ENCODE results near the gene NTPCR.

DNA sequence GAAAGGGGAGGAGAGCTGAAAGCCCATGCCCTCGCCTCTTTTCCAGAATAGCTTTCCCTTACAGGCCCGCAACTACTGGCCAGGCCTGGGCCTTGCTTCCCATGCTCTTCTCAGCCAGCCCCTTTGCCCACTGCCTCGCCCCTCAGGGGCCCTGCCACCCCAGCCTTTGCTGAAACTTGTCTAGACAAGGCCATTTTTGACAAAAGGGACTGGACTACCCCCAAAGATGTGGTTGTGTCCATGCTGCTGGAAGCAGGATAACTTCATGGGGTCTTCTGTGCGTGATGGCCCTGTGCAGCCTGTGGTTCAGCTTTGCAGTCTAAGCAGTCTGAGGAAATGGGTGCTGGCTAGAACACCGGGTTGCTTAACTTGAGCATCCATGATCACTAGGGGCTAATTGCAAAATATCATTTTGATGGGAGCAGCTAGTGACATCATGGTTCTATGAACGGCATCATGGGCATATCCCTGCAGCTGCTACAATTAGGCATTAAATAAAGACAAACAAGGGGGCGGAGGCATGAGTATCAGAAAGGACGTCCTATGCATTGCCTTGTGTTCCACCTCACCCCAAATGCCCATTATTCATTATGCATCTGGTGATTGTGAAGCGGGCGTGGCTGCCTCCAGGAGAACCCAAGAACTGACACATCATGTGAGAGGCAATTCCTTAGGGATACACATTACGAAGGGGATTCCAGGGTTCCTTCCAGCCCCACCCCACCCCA is 36.8 kb downstream of the NTPCR start:
- no peak for TF ChIP-seq CTCF (IDR thresholded peaks at IDR 0.05)
- TF ChIP-seq POLR2AphosphoS5 (IDR thresholded peaks at IDR 0.05): no peak
- TF ChIP-seq POLR2A (IDR thresholded peaks at IDR 0.05): no peak

All from prostate gland (tissue), 2 donors.